Activated T-helper 9 cell treated with anti-CD3 and anti-CD28 coated beads, Interleukin-2, amount 50 U/mL, for 16 hours (primary cell): Measurements from ENCODE around the gene NIBAN1.
"Not testable (repeated sequence)": the region's sequence is repeated elsewhere in the genome, so short reads cannot be mapped to it uniquely, and the experiment has no call there.

Source experiments
- DNase-seq: peaks from one replicate; pipeline ENCODE4 v3.0.0-alpha.2; 2020; ENCODE audit warnings: low read depth

Gene NIBAN1

DNA sequence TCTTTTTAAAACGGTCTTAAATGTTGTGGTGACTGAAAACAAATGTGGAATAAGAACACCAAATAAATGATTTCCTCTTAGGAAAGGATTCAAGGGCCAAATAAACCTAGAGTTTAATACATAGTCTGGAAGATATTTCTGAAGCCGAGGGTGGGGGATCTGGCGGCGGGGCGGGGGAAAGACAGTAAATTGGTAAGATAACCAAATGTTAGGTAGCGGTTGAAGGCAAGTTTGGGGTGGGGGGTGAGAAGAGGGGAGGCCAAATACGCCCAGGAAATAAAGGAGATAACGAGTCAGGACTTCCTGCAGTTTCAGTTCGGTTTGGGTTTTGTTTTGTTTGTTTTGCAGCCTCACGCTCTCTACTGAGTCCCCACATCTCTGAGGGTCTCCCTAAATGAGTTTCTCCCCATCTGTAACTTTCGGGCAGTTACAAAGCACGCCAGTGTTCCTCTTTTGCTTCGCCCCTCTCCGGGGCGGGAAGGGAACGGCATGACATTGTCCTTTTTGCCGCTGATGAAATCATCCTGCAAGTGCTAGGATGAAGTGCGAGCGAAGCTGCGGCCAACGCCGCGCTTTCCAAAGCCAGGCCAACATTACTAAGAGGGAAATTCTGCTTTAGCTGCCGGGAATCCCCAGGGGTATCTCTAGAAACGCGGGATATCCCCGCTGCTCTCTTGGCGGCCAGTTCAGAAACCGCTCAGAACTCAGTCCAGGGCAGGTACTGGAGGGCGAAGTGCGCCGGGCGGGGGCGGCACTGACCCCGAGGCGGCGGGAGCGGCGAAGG lies 844 bp downstream of the NIBAN1 start:
- peak; percentile 60 for DNase-seq

- DNase-seq: no peak
These were observed 1.8 kb downstream of the NIBAN1 start for GRCh38 chr1:184972315-184973055.

- no peak for DNase-seq
These were observed 2.6 kb downstream of the NIBAN1 start for GRCh38 chr1:184971522-184972265.

DNA sequence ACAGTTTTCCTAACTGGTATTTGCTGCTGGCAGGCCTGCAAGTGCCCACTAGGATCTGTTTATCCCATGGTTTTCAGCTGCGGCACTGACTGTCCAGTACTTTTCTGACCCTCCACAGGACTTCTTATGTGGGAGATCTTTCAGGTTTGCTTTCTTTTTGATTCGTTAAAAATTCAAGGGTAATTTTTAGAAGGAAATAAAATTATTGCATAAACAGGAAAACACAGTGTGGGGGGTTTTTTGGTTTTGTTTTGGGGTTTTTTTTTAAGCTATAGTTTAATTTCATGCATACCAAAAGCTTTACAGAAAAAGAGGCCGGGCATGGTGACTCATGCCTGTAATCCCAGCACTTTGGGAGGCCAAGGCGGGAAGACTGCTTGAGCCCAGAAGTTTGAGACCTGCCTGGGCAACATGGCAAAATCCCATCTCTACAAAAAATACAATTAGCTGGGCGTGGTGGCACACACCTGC lies 3.6 kb downstream of the NIBAN1 start:
- DNase-seq: no peak

DNA sequence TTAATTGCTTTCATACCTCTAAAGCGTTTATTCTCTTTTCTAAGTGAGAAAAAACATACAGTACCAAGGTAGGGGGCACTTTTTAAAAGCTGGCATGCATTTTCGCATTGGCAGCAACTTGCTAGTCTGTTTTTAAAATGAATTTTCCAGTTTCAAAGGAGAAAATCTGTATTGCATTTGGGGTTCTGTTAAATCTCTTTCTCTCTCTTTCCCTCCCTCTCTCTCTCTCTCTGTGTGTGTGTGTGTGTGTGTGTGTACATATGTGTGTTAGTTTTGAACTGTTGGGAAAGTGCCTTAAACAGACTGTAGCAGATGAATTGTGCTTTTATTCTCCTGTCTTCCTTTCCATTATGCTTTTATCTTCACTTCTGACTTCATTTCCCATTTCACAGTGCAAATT lies 7.3 kb downstream of the NIBAN1 start:
- no peak for DNase-seq

- DNase-seq: no peak
These were observed 8.1 kb downstream of the NIBAN1 start for GRCh38 chr1:184965944-184966860.

DNA sequence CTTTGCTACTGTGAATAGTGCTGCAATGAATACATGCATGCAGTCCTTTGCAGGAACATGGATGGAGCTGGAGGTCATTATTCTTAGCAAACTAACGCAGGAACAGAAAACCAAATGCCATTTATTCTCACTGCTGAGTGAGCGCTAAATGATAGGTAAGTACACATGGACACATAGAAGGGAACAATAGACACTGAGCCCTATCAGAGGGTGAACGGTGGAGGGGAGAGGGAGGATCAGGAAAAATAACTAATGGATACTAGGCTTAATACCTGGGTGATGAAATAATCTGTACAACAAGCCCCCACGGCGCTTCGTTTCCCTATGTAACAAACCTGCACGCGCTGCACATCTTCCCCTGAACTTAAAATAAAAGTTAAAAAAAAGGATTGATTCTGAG lies 8.9 kb downstream of the NIBAN1 start:
- no peak for DNase-seq

DNA sequence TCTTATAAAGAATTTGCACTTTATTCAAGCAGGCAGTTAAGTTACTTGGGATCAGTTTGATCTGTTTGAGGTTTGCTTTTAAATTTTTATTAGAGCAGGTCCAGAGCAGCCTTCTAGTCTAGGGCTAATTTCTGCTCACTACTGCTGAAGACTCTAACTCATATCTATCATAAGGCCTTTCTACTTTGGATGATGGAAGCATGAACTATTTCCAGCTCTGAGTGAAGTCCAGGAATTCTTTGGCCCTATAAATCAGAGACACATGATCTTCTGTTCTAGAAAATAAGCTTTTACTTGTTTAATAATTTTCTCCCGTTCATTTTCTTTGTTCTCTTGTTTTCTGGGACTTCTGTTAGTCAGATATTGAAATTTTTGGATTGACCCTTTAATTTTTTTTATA lies 14.7 kb downstream of the NIBAN1 start:
- DNase-seq: no peak

- no peak for DNase-seq
These were observed 15.6 kb downstream of the NIBAN1 start for GRCh38 chr1:184958554-184959353.

DNA sequence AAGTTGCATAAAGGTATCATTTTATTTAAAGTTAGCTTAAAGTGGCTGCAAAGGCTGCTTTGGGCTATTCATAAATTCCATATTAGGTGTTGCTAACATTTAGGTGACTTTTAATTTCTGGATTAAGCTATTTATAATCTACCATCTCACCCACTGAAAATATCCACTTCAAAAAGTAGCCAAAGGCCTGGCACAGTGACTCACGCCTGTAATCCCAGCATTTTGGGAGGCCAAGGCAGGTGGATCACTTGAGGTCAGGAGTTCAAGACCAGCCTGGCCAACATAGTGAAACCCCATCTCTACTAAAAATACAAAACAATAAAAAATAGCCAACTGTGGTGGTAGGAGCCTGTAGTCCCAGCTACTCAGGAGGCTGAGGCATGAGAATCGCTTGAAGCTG lies 16.4 kb downstream of the NIBAN1 start:
- not testable (repeated sequence) for DNase-seq

GRCh38 chr1:184956999-184957700 lies 17.2 kb downstream of the NIBAN1 start:
- DNase-seq: no peak

DNA sequence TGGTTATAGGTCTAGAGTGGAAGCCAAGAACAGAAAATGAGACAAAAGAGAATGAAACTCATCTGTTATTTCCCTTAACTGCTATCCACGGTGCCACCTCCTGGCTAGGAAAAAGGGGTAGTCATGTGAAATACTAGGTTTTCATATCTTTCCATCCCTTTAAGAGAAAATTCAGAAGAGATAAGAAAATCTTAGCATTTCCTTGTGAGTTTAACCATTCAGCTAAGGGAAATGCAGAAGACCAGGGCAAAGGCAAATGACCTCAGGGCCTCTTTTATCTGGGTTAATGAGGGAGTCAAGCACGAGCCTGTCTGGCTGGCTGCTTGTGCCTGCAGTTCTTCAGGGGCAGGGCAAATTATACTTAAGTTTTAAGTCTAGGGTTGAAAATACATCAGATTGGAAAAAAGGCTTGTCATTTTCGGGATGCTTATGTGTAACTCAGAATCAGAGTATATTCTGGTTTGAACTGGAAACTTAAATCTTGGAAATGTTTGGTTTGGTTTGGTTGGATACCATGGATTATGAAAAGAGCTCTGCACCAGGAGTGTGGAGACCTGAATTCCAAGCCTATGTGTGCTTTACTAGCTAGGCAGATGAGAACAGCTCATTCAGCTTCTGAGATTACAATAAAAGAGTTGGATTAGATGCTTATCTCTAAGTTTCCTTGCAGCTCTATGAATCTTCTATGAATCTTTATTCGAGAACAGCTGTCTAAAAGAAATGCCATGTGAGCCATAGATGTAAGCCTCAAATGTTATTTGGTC lies 19.9 kb downstream of the NIBAN1 start:
- DNase-seq: no peak

DNA sequence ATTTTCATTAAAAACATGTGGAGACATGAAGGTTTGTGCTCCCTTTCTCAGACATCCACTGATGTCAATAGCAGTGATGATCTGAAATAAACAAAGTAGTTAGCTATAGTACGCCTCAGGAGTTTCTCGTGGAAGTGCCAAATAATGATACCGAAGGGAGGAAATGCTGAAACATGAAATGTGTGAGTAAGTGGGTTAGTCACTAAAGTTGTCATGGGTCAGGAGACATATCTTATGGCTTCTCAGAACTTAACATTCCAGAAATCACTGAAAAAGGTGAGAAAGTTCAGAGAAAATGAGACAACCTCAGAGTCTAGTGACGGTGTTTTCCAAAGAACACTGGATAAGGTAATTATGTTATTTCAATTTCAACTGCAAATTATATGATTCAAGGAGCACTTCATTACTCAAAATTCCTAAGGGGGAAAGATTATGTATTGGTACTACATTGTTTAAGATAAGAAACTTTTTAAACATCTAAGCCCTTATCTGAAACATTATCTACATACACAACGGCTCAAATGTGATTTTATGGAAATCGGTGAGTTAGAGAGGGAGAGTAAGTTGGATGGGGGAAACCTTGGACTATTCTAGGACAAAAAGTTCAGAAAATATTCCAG lies 20.6 kb downstream of the NIBAN1 start:
- DNase-seq: no peak

DNA sequence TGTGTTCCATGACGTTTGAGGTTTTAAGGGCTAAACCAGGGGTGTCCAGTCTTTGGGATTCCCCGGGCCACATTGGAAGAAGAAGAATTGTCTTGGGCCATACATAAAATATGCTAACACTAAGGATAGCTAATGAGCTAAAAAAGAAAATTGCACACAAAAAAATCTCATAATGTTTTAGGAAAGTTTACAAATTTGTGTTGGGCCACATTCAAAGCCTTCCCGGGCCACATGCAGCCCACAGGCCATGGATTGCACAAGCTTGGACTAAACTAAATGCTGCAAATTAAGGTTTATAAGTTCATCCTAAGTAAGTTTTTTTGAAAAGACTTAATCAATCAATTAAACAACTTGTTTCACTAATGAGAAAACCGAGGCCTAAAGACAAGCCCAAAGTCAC lies 21.9 kb downstream of the NIBAN1 start:
- DNase-seq: no peak

DNA sequence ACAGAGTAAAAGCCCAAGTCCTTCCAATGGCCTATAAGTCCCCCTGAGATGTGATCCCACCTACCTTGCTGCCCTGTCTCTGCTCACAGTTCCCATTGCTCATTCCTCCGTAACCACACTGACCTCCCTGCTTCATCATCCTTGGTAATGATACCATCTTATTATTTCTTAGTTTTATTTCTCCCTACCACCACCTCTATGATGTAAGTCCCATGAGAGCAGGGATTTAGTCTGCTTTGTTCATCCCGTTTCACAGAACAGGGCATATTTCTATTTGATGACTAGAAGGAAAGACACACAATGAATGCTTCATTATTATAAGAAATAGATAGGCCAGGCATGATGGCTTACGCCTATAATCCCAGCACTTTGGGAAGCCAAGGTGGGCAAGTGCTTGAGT lies 22.5 kb downstream of the NIBAN1 start:
- DNase-seq: no peak

DNA sequence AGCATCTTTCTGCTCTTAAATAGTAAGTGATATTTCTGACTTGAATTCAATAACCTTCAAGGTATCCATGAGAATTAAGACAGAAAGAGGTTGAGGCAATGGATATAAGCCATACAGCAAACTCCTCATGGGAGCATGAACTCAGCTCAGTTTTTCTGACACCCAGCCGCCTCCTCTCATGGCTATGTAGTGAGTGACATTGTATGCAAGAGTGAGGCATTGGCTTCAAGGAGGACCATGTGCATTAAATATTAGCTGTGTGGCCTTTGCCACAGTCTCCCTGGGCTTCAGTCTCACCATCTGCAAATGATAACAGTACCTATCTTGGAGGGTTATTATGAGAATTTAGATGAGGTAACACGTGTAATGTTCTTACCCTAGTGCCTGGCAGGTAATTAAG lies 23.4 kb downstream of the NIBAN1 start:
- no peak for DNase-seq

DNA sequence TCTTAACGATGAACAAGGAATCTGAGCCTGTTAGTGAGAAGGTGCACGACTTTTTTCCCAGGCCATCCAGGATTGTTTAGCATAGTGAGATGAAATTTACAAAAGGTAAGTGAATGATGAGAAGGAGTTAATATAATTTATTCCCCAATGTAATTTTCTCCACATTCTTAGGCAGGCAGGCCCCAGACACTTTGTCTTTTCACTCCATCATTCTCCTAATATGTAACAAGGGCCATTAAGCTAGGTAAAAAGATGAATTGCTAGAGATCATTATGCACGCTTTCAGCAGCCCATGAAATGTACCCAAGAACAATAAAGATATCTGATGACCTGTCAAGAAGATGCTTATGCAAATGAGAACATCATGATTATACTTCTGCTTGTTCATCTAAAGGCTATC lies 24.1 kb downstream of the NIBAN1 start:
- no peak for DNase-seq

- DNase-seq: no peak
These were observed 26.6 kb downstream of the NIBAN1 start for GRCh38 chr1:184947497-184948256.
